ENCODE results near the gene EEF1AKMT3.

The EEF1AKMT3 gene

DNA sequence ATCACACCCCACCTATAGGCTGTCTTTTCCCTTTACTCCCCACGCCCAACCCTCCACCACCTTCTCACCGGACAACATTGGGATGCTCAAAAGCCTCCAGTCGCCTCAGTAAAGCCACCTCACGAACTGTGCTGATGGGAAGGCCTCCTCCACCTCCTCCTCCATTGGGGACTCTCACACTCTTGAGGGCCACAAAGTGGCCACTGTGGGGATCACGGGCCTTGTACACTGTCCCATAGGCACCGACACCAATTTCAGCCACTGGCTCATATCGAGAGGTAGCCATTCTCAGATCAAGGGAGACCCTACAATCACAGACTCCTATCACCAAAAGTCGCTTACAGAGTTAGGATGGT is 21.0 kb upstream of the EEF1AKMT3 start:
- Mint-ChIP-seq H3K4me3 (peak overlapping the region; percentile 93 to 98), H3K9me3 (no peaks in the 10 kb centered on the region), H3K4me1 (peaks cover 31 to 61% of the 10 kb centered on the region in 2 donors), H3K27ac (peak overlapping the region; percentile 94), H3K27me3 (no peaks in the 10 kb centered on the region), H3K36me3 (peaks cover 36 to 46% of the 10 kb centered on the region in 2 donors)
- DNase-seq (no peak), ATAC-seq (replicated peaks) (no peak)

DNA sequence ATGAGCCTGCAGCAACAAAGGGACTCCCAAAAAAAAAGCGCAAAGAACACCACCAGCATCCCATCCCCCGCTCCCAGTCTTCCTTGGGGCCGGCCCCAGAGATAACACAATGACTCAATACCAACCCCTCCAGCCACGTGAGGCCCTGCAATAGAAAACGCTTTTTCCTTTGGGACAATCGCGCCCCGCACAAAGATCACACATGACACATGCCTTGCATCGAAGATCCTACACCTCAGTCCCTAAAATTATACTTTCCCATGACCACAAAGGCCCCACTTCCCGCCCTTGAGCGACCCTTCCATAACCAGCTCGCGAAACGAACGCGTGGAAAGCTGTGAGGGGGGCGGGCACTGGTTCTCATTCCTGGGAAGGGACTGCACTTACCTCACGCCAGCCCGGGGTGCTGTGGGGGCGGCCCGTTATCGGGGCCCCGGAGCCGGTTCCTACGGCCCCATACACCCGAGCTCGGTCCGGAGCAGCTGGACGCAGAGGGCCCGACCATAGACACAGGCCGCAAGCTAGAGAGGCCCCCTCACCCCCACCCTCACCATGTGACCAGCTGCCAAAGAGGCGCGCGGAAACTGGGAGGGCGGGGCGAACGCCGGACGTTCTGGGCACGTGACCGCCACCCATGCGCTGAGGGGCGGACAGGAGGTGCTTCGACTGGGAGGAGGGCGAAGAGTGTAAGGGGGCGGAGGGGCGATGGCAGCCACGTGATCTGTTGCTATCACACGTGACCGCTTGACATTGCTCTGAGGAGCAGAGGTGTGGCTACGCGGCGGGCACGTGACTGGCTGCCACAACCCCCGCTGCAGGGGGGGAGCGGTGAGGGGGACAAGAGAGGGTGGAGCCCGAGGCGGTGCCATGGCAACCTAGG is 20.4 kb upstream of the EEF1AKMT3 start, which contains the start of gene CDK4:
Gene CDK4 (minus strand): TSS at position 523 of the 880 bp plus-strand sequence. CDS start 593 bp downstream, outside the sequence.
- peak; percentile 77 to 84 for ATAC-seq (replicated peaks)
- Mint-ChIP-seq H3K9me3 (no peaks in the 10 kb centered on the region), H3K4me1 (peaks cover 35 to 65% of the 10 kb centered on the region in 2 donors), H3K27ac (peak within 1 kb of the TSS; percentile 94), H3K4me3 (peak within 1 kb of the TSS; percentile 93 to 98), H3K27me3 (no peaks in the 10 kb centered on the region), H3K36me3 (peaks cover 37 to 44% of the 10 kb centered on the region in 2 donors)
- DNase-seq: peak; percentile 99

DNA sequence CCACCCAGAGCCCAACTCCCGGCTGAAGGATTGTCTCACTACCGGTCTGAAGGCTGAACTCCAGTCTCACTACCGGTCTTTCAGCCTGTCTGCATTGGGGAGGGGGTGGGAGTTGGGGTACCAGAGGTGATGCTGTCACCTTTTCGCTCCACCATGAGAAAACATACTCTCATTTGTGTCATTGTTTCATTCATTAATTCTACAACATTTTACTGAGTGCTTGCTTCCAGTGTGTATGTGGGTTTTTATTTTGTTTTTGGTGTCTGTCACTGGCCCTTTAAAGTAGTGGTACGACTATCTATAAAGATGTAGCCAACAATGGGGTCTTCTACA is 19.8 kb upstream of the EEF1AKMT3 start:
- ATAC-seq (replicated peaks): no peak
- Mint-ChIP-seq H3K36me3 (peaks cover 33 to 39% of the 10 kb centered on the region in 2 donors), H3K27me3 (no peaks in the 10 kb centered on the region), H3K27ac (peak overlapping the region; percentile 94), H3K4me3 (peak overlapping the region; percentile 93 to 98), H3K4me1 (peaks cover 37 to 63% of the 10 kb centered on the region in 2 donors), H3K9me3 (no peaks in the 10 kb centered on the region)
- DNase-seq: no peak

DNA sequence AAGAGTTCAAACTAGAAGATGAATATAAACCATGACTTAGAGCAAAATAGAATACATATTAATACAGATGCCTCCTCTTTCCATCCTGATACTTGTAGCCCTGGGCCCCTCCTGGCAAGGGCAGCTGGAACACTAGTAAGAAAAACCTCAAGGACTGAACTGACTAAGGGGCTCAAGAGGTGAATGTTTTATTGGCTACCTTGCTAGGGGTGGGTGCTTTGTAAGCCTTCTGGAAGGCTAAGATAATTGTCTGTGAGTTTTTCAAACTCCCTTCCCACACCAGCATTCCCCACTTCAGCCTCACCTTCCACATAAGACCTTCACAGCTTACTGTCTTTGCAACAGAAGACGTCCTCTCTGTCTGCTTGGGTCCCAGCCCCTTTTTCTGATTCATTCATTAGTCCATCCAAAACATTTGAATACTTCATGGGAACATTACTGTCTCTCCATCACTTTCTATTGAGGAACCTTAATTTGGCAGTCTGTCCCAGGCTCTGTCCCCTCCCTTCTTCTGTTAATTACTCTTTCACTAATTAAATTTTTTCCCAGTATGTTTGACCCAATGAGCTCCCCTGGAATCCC is 18.6 kb upstream of the EEF1AKMT3 start:
- Mint-ChIP-seq H3K36me3 (peaks cover 31 to 35% of the 10 kb centered on the region in 2 donors), H3K4me3 (no peak overlapping the region), H3K27me3 (no peaks in the 10 kb centered on the region), H3K27ac (peak overlapping the region; percentile 26), H3K4me1 (peaks cover 39 to 69% of the 10 kb centered on the region in 2 donors), H3K9me3 (no peaks in the 10 kb centered on the region)
- no peak for ATAC-seq (replicated peaks)
- DNase-seq: no peak

DNA sequence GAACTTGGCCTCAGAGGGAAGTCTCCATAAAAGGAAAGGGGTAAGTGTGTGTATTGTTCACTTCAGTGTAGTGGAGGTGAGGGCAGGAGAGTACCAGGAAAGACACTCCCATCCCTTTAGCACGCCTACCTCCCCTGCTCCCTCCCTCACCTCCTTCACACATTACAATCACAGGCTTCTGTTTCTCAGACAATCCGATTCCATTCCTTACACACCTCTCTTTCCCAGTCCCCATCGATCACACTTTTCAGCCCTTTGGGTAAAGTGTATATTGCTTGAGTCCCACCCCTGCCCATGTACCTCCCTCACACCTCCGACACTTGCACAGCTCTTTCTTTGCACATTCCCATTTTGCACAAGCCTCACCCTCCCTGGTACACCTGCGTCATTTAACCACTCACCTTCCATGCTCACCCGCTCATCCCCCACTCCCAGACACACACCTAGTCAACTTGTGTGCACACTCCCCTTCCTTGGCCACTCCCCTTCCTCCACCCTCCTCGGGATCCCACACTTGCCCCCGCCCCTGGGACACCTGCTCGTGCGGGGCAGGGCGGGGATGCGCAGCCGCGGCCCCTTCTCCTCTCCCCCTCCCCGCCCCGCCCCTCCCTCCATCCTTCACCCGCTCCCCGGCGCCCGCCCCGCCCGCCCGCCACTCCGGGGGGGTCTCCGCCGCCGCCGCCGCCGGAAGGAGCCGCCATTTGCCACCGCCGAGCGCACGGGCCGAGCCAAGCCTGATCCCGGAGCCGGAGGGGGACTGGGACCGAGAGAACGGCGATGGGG is 17.8 kb upstream of the EEF1AKMT3 start, which contains the start of gene MARCHF9:
Gene MARCHF9 (plus strand): TSS at position 693 of the 783 bp plus-strand sequence. CDS start 426 bp downstream, outside the sequence.
- ATAC-seq (replicated peaks) (peak; percentile 31 to 40), DNase-seq (peak; percentile 71)
- Mint-ChIP-seq H3K36me3 (peaks cover 31 to 33% of the 10 kb centered on the region in 2 donors), H3K4me1 (peaks cover 44 to 72% of the 10 kb centered on the region in 2 donors), H3K9me3 (no peaks in the 10 kb centered on the region), H3K27ac (peak within 1 kb of the TSS; percentile 90), H3K4me3 (peak within 1 kb of the TSS; percentile 90), H3K27me3 (no peaks in the 10 kb centered on the region)

DNA sequence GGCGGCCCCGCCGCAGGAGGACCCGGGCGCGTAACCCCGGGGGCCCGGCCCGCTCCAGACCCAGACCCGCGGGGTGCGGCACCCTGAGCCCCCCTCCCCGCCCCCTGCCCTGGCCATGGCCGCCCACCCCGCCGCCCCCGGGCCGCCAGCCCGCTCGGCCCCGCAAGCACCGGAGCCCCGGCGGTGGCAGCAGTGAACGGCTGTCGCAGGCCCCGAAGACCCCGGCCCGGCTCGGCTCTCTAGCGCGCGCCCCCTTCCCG is 17.3 kb upstream of the EEF1AKMT3 start:
- H3K27ac Mint-ChIP-seq: no peak overlapping the region

DNA sequence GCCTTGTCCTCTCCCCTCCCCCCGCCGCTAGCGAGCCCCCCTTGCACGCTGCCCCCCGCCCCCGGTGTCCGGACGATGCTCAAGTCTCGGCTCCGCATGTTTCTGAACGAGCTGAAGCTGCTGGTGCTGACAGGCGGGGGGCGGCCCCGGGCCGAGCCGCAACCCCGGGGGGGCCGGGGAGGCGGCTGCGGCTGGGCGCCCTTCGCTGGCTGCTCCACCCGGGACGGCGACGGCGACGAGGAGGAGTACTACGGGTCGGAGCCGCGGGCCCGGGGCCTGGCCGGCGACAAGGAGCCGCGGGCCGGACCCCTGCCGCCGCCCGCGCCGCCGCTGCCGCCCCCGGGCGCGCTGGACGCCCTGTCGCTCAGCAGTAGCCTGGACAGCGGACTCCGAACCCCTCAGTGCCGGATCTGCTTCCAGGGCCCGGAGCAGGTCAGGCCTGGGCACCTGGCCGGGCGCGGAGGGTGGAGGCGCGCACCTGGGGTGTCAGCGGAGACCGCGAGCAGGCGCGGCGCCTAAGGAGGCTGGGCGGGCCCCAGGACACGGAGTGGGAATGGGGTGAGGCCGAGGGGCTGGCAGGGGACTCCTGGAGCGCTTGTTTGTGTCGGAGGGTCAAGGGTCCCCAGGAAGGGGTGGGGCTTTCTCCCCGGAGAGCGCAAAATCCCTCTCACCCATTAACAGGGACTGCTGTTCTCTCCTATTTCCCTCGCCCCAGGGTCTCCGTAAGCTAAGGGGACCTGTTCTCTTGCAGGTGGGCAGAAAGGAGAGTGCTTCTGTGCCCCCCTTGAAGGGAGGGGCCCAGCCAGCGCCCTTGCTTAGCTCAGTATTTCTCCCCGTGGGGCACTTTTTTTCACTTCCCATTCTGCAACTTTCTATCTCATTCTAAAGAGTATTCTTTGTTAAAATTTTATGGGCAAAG is 16.7 kb upstream of the EEF1AKMT3 start:
- Mint-ChIP-seq H3K4me1 (peaks cover 44 to 78% of the 10 kb centered on the region in 2 donors), H3K36me3 (peaks cover 27 to 31% of the 10 kb centered on the region in 2 donors), H3K4me3 (peak overlapping the region; percentile 90), H3K9me3 (no peaks in the 10 kb centered on the region), H3K27me3 (no peaks in the 10 kb centered on the region), H3K27ac (peak overlapping the region; percentile 90)
- ATAC-seq (replicated peaks) (peak; percentile 3 to 7), DNase-seq (no peak)

More for the DNA sequence above, 17.3 kb upstream of the EEF1AKMT3 start:
- peak overlapping the region; percentile 68 to 90 for H3K4me3 Mint-ChIP-seq
- peaks cover 46 to 77% of the 10 kb centered on the region in 2 donors for H3K4me1 Mint-ChIP-seq
- no peak for ATAC-seq (replicated peaks)
- peaks cover 33 to 37% of the 10 kb centered on the region in 2 donors for H3K36me3 Mint-ChIP-seq
- no peak for DNase-seq
- H3K9me3 Mint-ChIP-seq: no peaks in the 10 kb centered on the region
- H3K27me3 Mint-ChIP-seq: no peaks in the 10 kb centered on the region

DNA sequence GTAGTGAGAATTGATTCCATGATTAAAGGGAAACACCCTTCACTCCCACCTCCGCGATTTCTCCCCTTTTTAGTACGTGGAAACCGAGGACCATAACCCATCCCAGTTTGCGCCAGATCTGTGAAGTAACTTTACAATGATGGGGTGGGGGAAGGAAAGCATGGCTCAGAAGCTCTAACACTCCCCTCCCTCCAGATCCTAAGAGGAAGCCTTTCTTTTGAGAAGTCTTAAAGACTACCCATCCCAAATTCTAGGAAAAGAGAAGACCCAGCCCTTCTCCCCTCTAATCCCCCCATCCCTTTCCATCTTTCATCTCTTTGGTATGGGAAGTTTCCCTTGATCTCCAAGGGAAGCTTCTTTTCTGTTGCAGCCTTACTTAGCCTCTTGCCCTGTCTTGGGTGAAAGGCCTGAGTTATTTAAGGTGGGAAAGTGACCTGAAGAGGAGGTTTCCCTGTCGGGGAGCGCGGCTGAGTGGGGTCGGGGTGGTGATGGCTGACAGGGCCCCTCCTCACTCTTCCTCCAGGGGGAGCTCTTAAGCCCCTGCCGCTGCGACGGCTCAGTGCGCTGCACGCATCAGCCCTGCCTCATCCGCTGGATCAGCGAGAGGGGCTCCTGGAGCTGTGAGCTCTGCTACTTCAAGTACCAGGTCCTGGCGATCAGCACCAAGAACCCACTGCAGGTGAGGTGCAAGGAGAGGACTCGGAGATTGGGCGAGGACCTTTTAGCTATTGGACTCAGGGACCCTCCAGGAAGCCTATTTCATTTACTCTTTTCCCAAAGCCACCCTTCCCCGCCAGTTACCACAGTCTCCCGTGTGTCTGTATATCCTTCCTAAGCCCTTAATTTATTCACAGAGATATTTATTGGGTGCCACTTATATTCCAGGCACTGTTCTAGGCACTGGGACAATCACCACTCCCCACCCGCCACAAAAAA is 15.7 kb upstream of the EEF1AKMT3 start:
- peak overlapping the region; percentile 90 for H3K27ac Mint-ChIP-seq
- DNase-seq: peak; percentile 49
- peak overlapping the region; percentile 90 for H3K4me3 Mint-ChIP-seq
- no peaks in the 10 kb centered on the region for H3K27me3 Mint-ChIP-seq
- peak; percentile 25 to 30 for ATAC-seq (replicated peaks)
- peaks cover 18 to 32% of the 10 kb centered on the region in 2 donors for H3K36me3 Mint-ChIP-seq
- no peaks in the 10 kb centered on the region for H3K9me3 Mint-ChIP-seq
- peaks cover 39 to 77% of the 10 kb centered on the region in 2 donors for H3K4me1 Mint-ChIP-seq

DNA sequence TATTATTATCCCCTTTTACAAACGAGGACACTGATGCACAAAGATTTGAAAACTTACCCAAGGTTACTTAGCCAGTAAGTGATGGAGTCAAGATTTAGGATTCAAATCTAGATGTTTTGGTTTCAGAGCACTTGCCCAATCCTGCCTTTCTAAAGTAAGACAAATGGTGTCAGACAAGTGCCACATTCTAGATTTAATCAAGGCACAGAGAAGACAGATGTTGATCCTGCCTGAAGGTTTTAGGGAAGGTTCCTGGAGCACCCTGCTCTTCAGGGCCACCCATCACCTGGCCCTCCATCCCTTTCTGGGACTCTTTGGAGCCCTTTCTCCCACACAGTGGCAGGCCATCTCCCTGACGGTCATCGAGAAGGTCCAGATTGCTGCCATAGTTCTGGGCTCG is 14.6 kb upstream of the EEF1AKMT3 start:
- no peaks in the 10 kb centered on the region for H3K9me3 Mint-ChIP-seq
- no peak for ATAC-seq (replicated peaks)
- H3K4me3 Mint-ChIP-seq: no peak overlapping the region
- peaks cover 36 to 68% of the 10 kb centered on the region in 2 donors for H3K4me1 Mint-ChIP-seq
- DNase-seq: no peak
- no peaks in the 10 kb centered on the region for H3K27me3 Mint-ChIP-seq
- peaks cover 16 to 30% of the 10 kb centered on the region in 2 donors for H3K36me3 Mint-ChIP-seq
- no peak overlapping the region for H3K27ac Mint-ChIP-seq

DNA sequence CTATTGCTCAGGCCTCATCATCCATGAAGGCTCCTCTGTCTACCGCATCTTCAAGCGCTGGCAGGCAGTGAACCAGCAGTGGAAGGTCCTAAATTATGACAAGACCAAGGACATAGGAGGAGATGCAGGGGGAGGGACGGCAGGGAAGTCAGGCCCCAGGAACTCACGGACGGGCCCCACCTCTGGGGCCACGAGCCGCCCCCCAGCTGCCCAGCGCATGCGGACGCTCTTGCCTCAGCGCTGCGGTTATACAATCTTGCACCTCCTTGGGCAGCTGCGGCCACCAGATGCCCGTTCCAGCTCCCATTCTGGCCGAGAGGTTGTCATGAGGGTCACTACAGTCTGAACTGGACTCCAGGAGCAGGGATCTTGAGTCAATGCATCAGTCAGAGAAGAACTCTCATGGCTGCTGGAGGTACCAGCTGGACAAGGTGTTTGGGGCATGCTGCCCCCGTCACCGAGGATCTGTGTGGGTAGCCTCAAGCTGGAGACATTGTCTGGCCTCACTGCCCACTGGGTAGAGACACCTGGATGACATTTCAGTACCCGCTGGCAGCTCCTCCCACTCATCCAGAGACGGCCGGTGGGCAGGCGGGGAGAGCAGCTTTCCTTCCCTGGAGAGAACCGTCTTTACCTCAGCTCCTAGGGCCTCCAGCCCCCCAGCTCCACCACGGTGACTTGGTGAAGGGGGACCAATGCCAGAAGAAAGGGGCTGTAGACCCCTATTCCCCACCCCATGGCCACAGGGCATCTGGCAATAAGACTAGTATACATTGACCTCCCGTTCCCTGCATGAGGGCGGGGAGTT is 13.7 kb upstream of the EEF1AKMT3 start:
- Mint-ChIP-seq H3K27ac (no peak overlapping the region), H3K27me3 (no peaks in the 10 kb centered on the region), H3K4me3 (peak overlapping the region in 1 of 2 donors; percentile 6), H3K36me3 (peaks cover 16 to 30% of the 10 kb centered on the region in 2 donors), H3K9me3 (no peaks in the 10 kb centered on the region), H3K4me1 (peaks cover 28 to 59% of the 10 kb centered on the region in 2 donors)
- DNase-seq (no peak), ATAC-seq (replicated peaks) (no peak)

DNA sequence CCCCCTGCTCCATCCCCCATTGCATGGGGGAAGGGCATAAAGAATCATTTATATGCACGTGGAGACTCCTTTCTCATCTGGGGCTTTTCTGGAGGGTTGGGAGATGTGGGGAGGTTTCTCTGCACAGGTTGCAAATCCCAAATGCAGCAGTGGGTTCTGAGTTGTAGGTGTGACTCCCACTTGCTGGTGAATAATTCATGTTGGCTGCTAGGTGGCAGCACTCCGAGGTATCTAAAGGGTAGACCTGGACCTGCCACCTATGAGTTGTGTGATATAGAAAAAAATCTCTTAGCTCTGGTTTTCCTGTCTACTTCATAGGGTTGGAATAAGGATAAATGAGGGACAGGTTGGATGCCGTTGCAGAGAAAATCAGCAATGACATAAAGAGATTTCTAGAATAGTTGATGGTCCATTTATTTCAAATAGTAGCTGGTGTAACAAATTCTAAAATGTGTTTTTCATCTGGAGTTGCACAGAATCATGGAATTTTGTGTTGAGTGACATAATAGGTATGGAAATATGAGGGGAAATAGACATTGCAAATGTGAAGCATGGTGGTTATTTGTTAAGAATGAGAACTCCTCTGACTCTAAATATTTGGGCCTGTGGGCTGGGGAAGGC is 12.9 kb upstream of the EEF1AKMT3 start:
- peaks cover 0 to 4% of the 10 kb centered on the region in 2 donors for H3K27me3 Mint-ChIP-seq
- H3K4me3 Mint-ChIP-seq: no peak overlapping the region
- no peak overlapping the region for H3K27ac Mint-ChIP-seq
- DNase-seq (no peak), ATAC-seq (replicated peaks) (peak; percentile 28 to 36)
- H3K4me1 Mint-ChIP-seq: peaks cover 27 to 54% of the 10 kb centered on the region in 2 donors
- no peaks in the 10 kb centered on the region for H3K9me3 Mint-ChIP-seq
- peaks cover 16 to 30% of the 10 kb centered on the region in 2 donors for H3K36me3 Mint-ChIP-seq

All from stimulated activated naive B cell treated with anti-CD40 and anti-IgM and Interleukin-4, amounts not matched to agents 10 μg/mL and 1 μg/mL and 100 μg/mL, for 72 hours (primary cell).